ENCODE measurements around the gene MAMLD1.

The MAMLD1 gene

GRCh38 chrX:150504397-150505182 is 141.5 kb downstream of the MAMLD1 start:
- DNase-seq: no peak

GRCh38 chrX:150506020-150506419 is 142.9 kb downstream of the MAMLD1 start:
- no peak for DNase-seq

DNA sequence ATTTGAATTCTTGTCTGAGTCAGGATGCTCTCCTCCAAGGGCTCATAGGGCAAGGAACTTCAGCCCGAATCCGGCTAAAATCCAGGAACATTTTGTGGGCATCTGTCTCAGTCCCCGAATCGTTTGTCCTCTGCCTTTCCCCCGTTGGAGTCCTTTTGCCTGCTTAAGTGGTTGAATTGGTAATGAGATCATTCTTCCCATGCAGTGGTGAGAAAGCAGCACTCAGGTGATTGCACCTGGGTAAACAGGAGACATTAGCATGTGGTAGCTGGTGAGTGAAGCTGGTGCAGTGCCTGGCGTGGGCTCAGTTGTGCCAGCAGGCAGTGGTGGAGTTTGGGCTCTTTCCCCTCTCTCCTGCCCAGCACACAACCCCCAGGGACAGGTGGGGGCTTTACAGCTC is 143.4 kb downstream of the MAMLD1 start:
- no peak for DNase-seq

DNA sequence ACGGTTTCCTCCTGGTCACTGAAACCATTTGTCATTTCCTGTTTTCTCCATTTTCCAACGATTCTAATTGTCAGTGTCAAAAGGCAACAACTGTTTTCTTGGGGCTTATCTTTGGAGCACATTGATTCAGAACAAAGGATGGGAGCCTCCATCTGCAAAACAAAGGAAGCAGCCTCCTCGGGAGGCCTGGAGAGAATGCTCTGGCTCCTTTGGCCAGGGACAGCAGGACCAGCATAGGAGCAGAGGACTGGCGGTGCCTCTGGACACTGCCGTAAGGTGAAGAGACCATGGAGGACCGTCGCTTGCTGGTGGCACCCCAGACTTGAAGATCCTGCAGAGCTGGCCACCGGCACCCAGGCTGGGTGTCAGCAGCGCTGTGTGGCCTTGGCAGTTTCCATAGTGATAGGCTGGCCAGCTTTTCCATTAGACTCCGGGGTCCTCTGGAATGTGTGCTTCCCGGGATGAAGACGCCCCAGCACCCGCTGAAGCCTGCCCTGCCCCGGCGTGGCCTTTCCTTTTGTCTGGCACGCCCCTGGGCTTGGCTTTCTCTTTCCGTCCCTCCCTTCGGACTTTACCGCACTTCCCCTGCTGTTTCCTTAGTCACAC is 144.2 kb downstream of the MAMLD1 start:
- no peak for DNase-seq

- DNase-seq: no peak
Measured at GRCh38 chrX:150508018-150508417, 144.9 kb downstream of the MAMLD1 start.

DNA sequence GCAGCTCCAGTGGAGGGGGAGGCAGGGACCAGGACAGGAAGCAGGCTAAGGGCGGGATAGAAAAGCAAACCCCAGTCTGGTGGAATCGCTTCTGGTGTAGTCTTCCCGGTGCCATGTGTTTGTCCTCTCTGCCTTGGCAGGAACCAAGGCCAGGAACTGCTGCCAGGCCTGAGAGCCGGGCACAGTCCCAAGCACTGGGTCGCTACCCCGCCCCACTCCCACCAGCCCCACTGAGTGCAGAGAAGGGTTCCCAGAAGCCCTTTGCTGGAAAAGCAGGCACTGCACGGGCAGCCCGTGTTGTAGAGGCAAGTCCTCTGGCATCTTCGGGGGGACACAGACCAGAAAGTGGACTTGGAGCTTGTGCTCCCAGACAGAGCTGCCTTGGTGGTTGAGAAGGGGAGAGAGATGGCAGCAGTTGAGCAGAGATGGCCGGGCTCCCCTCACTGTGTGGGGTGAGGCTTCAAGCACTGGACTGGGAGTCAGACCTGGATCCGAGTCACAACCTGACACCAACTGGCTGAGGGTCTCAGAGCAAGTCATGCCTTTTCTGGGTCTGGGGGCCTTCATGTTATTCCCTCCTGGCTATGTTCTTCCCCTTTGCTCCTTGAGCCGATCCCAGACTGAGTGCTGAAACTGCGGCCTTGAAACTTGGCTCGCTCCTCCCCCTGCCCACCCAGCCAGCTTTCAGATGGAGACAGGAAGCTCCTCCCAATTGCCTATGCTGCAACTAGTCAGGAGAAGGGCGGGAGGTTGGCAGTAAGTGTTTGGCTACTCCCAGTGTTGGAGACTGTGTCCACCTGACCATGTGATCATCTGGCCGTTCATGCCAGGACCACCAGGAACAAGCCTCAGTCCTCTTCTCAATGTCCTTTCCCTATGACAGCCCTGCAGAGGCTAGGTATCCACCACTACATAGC is 145.6 kb downstream of the MAMLD1 start:
- peak; percentile 76 for DNase-seq

GRCh38 chrX:150509703-150510102 is 146.6 kb downstream of the MAMLD1 start:
- no peak for DNase-seq

DNA sequence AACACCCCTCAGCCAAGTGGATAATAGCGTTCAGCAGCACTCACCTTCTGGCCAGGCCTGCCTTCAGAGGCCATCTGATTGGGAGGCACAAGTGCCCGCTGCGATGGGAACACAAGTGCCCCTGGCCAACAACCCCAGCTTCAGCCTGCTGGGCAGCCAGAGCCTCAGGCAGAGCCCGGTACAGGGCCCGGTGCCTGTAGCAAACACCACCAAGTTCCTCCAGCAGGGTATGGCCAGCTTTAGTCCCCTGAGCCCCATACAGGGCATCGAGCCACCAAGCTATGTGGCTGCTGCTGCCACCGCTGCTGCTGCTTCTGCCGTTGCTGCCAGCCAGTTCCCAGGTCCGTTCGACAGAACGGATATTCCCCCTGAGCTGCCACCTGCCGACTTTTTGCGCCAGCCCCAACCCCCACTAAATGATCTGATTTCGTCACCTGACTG is 149.4 kb downstream of the MAMLD1 start:
- no peak for DNase-seq

DNA sequence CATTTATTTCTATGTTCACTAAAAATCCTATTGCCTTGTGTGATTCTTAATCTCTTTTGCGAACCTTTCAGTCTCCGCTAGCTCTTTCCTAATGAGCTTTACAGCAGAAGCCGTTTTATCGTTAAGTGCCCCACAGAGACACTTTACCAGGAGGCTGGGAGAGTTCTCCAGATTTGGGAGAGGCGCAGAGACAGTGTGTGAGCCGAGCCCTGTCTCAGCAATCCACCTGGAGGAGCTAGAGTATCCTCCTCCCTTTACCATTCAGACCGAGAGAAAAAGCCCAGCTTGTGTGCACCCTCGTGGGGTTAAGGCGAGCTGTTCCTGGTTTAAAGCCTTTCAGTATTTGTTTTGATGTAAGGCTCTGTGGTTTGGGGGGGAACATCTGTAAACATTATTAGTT is 150.4 kb downstream of the MAMLD1 start:
- DNase-seq: no peak

DNA sequence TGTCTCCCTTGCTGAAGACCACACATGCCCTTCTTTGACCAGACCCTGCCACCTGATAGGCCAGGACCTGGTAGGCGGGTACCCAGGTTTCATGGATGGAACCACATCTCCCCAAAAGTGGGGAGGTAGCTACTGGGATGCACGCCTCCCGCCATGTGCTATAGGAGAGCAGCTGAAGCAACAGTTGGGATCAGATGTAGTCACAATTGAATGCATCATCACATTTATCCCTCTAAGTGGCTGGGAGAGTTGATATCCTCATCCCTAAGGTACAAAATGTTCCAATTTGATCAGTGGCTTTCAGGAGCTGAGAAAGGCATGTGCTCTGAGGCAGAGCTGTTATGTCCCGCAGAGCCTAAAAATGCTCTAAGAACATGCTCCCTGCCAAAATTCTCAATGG is 151.3 kb downstream of the MAMLD1 start:
- DNase-seq: no peak

DNA sequence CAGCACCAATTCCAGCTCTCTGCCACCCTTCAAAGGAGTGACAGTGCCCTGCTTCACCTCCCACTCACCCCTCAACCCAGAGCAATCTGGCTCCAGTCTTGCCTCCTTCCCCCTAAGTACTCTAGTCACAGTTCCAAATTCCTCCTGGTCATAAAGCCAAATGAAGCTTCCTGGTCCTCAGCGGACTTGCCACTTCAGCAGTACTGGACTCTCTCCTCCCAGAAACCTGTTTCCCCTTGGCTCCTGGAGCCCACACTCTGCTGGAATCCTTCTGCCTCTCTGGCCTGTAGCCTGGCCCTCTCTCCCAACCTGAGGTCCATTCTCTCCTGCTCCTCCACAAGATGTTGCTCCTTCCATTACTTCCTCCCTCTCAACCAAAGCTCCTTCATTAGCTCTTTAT is 152.7 kb downstream of the MAMLD1 start:
- no peak for DNase-seq

GRCh38 chrX:150517303-150517910 is 154.3 kb downstream of the MAMLD1 start:
- DNase-seq: no peak

DNA sequence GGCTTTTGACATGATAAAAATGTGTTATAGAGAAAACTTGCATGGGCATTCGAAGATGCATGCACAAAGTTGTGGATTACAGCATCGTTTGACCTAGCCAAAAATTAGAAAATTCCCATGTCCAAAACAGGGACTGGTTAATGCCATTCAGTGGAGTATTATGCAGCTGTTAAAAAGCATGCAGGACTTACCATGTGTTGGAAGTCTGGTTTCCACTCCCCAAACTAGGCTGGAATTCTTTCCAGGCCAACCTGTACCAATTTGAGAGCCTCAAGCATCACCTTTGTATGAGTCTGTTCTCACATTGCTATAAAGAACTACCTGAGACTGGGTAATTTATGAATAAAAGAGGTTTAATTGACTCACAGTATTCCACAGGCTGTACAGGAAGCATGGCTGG is 159.4 kb downstream of the MAMLD1 start:
- no peak for DNase-seq

- peak; percentile 52 for DNase-seq
Measured at GRCh38 chrX:150525061-150525919, 162.2 kb downstream of the MAMLD1 start.

DNA sequence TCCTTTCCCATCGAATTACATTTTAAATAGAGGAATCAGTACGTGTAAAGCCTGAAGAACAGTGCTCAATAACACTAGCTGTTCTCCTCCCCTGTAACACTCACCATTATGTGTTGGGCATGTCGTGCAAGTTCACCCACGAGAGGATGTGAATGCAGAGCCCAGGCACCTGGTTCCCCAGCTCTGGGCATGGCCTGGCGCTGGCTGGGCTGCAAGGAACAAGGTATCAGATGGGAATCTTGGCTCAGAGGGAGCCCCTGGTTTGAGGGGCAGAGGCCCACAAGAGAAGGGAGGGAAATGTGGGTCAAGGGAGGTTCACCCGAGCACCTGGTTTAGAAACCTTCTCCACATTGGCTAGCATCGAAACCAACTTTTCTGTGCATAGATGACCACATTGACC is 163.6 kb downstream of the MAMLD1 start:
- no peak for DNase-seq

GRCh38 chrX:150527108-150527507 is 164.0 kb downstream of the MAMLD1 start:
- DNase-seq: no peak

DNA sequence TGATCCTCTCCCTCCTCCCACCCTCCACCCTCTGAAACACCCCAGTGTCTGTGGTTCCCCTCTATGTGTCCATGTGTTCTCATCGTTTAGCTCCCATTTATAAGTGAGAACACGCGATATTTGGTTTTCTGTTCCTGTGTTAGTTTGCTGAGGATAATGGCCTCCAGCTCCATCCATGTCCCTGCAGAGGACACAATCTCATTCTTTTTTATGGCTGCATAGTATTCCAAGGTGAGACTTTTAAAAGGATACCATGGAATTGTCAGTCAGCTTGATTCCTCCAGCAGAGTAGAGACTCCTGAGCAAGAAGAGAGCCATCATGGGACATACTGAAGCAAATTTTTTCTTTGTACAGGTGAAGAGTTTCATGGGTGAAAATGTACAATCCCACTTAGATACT is 166.5 kb downstream of the MAMLD1 start:
- DNase-seq: no peak

GRCh38 chrX:150530821-150531220 is 167.7 kb downstream of the MAMLD1 start:
- DNase-seq: no peak

DNA sequence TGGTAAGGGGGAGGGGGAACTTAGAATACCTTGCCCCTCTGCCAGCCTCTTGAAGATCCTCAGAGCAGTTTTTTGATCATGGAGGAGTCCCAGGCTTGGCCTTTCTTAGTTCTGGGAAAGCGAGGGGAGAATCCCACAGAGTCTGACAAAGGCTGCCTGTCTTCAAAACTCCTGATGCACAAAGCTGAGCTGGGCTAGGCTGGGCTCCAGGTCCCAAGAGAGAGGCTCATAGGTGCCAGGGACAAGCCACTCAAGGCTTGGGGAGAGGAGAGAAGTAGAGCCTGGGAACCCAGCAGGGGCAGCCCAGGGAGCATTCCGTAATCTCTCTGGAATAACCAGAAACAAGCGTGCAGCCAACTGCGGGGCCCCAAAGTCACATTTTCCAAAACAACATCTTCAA is 168.3 kb downstream of the MAMLD1 start:
- no peak for DNase-seq

- no peak for DNase-seq
Measured at GRCh38 chrX:150533863-150534262, 170.7 kb downstream of the MAMLD1 start.

DNA sequence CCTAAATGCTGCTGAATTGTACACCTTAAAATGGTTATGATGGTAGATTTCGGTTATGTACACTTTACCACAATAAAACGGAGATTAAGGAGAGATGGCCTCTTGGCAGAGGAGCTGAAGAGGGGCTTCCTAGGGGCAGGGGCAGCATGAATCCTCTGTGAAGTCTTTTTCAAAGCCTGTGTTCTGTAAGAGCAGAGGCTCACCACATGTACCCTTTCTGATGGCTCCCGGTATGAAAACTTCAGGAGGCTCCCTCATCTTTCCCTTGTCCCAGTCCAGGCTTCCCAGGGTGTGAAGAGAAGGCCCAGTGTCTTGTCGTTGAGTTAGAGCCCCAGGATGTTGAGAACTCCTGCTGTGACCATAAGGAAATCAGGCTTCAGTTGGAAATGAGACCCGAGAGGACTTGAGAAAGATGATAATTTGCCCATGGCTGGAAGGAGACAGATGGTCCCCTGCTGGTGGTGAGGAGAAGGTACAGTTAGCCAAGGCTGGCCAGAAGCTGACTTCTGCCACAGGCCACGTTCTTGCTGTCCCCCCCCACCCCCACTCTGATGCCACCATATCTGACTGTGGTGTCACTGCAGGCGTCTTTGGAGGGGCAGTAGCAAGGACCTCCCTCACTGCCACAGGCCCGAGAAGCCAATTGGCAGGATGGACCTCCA is 173.5 kb downstream of the MAMLD1 start:
- DNase-seq: no peak

DNA sequence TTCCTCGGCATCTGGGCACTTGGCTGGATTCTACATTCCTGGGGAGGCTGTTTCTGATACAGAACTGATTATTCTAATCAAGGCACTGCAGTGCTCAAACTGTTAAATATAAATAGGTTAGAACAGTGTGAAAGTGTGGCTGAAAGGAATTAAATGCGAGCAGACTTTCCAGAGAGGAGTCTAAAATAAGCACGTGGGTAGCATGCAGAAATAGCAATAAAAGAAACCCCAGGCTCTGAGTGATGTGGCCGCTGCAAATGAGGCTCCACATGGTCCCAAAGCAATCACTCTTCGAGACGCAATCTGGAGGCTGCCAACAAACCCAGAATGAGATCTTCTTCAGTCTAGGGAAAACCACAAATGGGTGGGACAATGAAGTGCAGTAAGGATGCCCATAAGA is 174.7 kb downstream of the MAMLD1 start:
- DNase-seq: no peak

Data from NCI-H446 treated with DMSO at 0.1 percent for 48 hours (cell line).